ENCODE measurements around the gene ARRDC1. TPM values are rescaled to one million over a fixed set of nuclear protein-coding genes. Genes with fewer than 3 reads are reported as not detected.

The ARRDC1 gene
- polyA plus RNA-seq, 1 of the 3 experiments (the other 2 are of a cell fraction), result 49.7 TPM

- TF ChIP-seq EZH2phosphoT487 (IDR thresholded peaks at IDR 0.05; ENCODE audit: borderline replicate concordance, low read depth) (no peak), MAX (IDR thresholded peaks at IDR 0.05; ENCODE audit: low read depth) (peak; percentile 48; the same call in 1 of the 2 replicates), USF1 (IDR thresholded peaks at IDR 0.05; ENCODE audit: borderline replicate concordance, low read depth) (no peak), CHD2 (IDR thresholded peaks at IDR 0.05; ENCODE audit: low read length, partially characterized antibody) (peak; percentile 43), MXI1 (IDR thresholded peaks at IDR 0.05; ENCODE audit: low read depth, low read length) (peak; percentile 80), POLR2AphosphoS5 (IDR thresholded peaks at IDR 0.05; ENCODE audit: low read depth, low read length) (0 out of 2 replicates have a peak, but pooled peaks have one; percentile 40), FOXM1 (IDR thresholded peaks at IDR 0.05; ENCODE audit: low read depth) (no peak), RFX5 (IDR thresholded peaks at IDR 0.05; ENCODE audit: low read length) (0 out of 2 replicates have a peak, but pooled peaks have one; percentile 47), ELF1 (IDR thresholded peaks at IDR 0.05) (no peak), NRF1 (IDR thresholded peaks at IDR 0.05; ENCODE audit: low read depth, low read length) (peak; percentile 66), MEF2A (IDR thresholded peaks at IDR 0.05; ENCODE audit: borderline replicate concordance, low read depth) (no peak), TAF1 (IDR thresholded peaks at IDR 0.05; ENCODE audit: borderline replicate concordance, low read depth, low read length) (peak; percentile 62; the same call in 1 of the 2 replicates), FOXJ3 (CRISPR knock-in tag; IDR thresholded peaks at IDR 0.05) (no peak)
Measured at GRCh38 chr9:137590469-137591383, 14.8 kb upstream of the ARRDC1 start, which contains the start of gene ZMYND19 (continued).

- H3K36me3 ChIP-seq (replicated peaks in 1 of 2; ENCODE audit: control insufficient read depth in 1 of 2, insufficient read depth in 2 of 2, low read length in 1 of 2), result peaks cover 3 to 8% of the 10 kb centered on the region in 2 experiments
- no peak overlapping the region for H3K4me3 ChIP-seq (ENCODE audit: low read depth in 2 of 2, low read length in 1 of 2)
- no peak overlapping the region for H2AFZ ChIP-seq (ENCODE audit: low read depth)
- H3K9ac ChIP-seq, result no peak overlapping the region
- TF ChIP-seq REST (IDR thresholded peaks at IDR 0.05; ENCODE audit: low read depth, low read length) (no peak), RCOR1 (IDR thresholded peaks at IDR 0.05; ENCODE audit: low read length) (no peak), CTCF (IDR thresholded peaks at IDR 0.05) (no peak), GABPA (IDR thresholded peaks at IDR 0.05; ENCODE audit: low read depth) (no peak), FOSL2 (IDR thresholded peaks at IDR 0.05; ENCODE audit: borderline replicate concordance, low read depth) (no peak), TEAD4 (IDR thresholded peaks at IDR 0.05; ENCODE audit: borderline replicate concordance, insufficient read depth) (no peak), RXRA (IDR thresholded peaks at IDR 0.05; ENCODE audit: borderline replicate concordance, low read depth) (no peak), RFX5 (IDR thresholded peaks at IDR 0.05; ENCODE audit: low read length) (no peak), ELF1 (IDR thresholded peaks at IDR 0.05) (no peak), TAF1 (IDR thresholded peaks at IDR 0.05; ENCODE audit: borderline replicate concordance, low read depth, low read length) (no peak), SIN3A (IDR thresholded peaks at IDR 0.05; ENCODE audit: borderline replicate concordance, low read depth, low read length) (no peak), MXI1 (IDR thresholded peaks at IDR 0.05; ENCODE audit: low read depth, low read length) (no peak)
- H3K4me2 ChIP-seq, result no peak overlapping the region
- peaks cover 17% of the 10 kb centered on the region for H4K20me1 ChIP-seq (ENCODE audit: insufficient read depth)
- H3K4me1 ChIP-seq (ENCODE audit: control insufficient read depth in 1 of 2, insufficient read depth in 2 of 2, low read depth in 1 of 2, low read length in 1 of 2), result peaks cover 9 to 18% of the 10 kb centered on the region in 2 experiments; a peak in 2 of 4 replicates
- H3F3A ChIP-seq (replicated peaks; ENCODE audit: insufficient read depth), result peaks cover 3% of the 10 kb centered on the region
- no peaks in the 10 kb centered on the region for H3K9me3 ChIP-seq
- H3K9me2 ChIP-seq, result no peaks in the 10 kb centered on the region
- POLR2A ChIA-PET, result no interaction called here
- CTCF ChIA-PET, result interaction anchor here (1.3 to 4.2 kb wide), 2 partner anchors 10 to 13 kb away, joined by 4 to 27 read pairs; partner anchors contain the start of gene DPH7
- WGBS (ENCODE audit: low lambda C conversion rate), result 95% methylated on average over 7 of the region's 7 CpGs
- H3K27me3 ChIP-seq (ENCODE audit: insufficient read depth), result no peaks in the 10 kb centered on the region
- H3K27ac ChIP-seq (ENCODE audit: low read depth in 2 of 2, low read length in 1 of 2), result no peak overlapping the region
- peaks cover 20% of the 10 kb centered on the region for H3K79me2 ChIP-seq (ENCODE audit: insufficient read depth)
- DNase-seq, result no peak
Measured at GRCh38 chr9:137592767-137593166, 12.7 kb upstream of the ARRDC1 start.
